IMR-90 (cell line): ENCODE data around the gene KCNK4. TPM values are rescaled to one million over a fixed set of nuclear protein-coding genes. Genes with fewer than 3 reads are reported as not detected.

Experiments used
- ATAC-seq: fragments of 200-7000 bp; cut with Tn5 transposase; 2 replicates; pipeline ENCODE4 v1.9.1; 2020; ENCODE audit warnings: low read depth, mild to moderate bottlenecking, moderate library complexity
- BruUV-seq: library from RNA; stranded (reverse); fragments of 400-500 nt; replicated peaks from 2 replicates; lab custom pipeline; 2021; lab: Mats Ljungman, UMichigan
- CTCF ChIA-PET: fragments of 300-600 bp; formaldehyde crosslinking; extraction: SDS; loops from one replicate; lab custom pipeline; 2021; ENCODE audit warnings: antibody characterized with exemption; lab: Yijun Ruan, JAX
- POLR2A ChIA-PET: fragments of 300-600 bp; sonication (Branson Sonifier 250); formaldehyde crosslinking; loops from one replicate; lab custom pipeline; 2022; ENCODE audit warnings: antibody characterized with exemption; ENCODE audit not compliant: unreplicated experiment; lab: Charles Lee
- DNase-seq: peaks from one replicate; pipeline ENCODE4 v3.0.0; 2013
- H2AFZ ChIP-seq: replicated peaks from 2 replicates; pipeline ENCODE3; 2013; ENCODE audit warnings: low read length, mild to moderate bottlenecking; ENCODE audit not compliant: poor library complexity
- H2AK5ac ChIP-seq: 2 replicates; pipeline ENCODE4 v1.6.1; 2013; ENCODE audit warnings: low read depth, low read length, inconsistent platforms
- H2AK9ac ChIP-seq: replicated peaks from 2 replicates; pipeline ENCODE3; 2013; ENCODE audit warnings: mild to moderate bottlenecking, low read depth, low read length, moderate library complexity; ENCODE audit not compliant: poor library complexity
- H2BK120ac ChIP-seq: 2 replicates; pipeline ENCODE4 v1.6.1; 2013; ENCODE audit warnings: low read depth, low read length, inconsistent platforms
- H2BK15ac ChIP-seq: 3 replicates; pipeline ENCODE4 v1.6.1; 2013; ENCODE audit warnings: low read depth, low read length, inconsistent platforms
- H2BK20ac ChIP-seq: 2 replicates; pipeline ENCODE4 v1.6.1; 2013; ENCODE audit warnings: low read depth, mild to moderate bottlenecking, inconsistent platforms, low read length, moderate library complexity
- H2BK5ac ChIP-seq: 2 replicates; pipeline ENCODE4 v1.6.1; 2013; ENCODE audit warnings: mild to moderate bottlenecking, low read depth, low read length, inconsistent platforms; ENCODE audit not compliant: poor library complexity, severe bottlenecking
- H3K14ac ChIP-seq: replicated peaks from 2 replicates; pipeline ENCODE4 v1.6.1; 2013; ENCODE audit warnings: low read depth, low read length, inconsistent platforms
- H3K18ac ChIP-seq: 2 replicates; pipeline ENCODE4 v1.6.1; 2013; ENCODE audit warnings: low read depth, low read length, control low read depth
- H3K23ac ChIP-seq: 2 replicates; pipeline ENCODE4 v1.6.1; 2013; ENCODE audit warnings: low read depth, low read length, inconsistent platforms
- H3K27ac ChIP-seq: 2 replicates; pipeline ENCODE4 v1.5.1; 2013; ENCODE audit warnings: mild to moderate bottlenecking, control low read depth, low read length; ENCODE audit not compliant: insufficient read depth
- H3K27me3 ChIP-seq: 2 replicates; pipeline ENCODE4 v1.6.1; 2013; ENCODE audit warnings: low read length; ENCODE audit not compliant: control insufficient read depth, insufficient read depth
- H3K36me3 ChIP-seq: 2 replicates; pipeline ENCODE4 v1.6.1; 2013; ENCODE audit warnings: low read length, mixed read lengths; ENCODE audit not compliant: control insufficient read depth, insufficient read depth
- H3K4ac ChIP-seq: 2 replicates; pipeline ENCODE4 v1.6.1; 2013; ENCODE audit warnings: low read depth, low read length, inconsistent platforms
- H3K4me1 ChIP-seq: 2 replicates; pipeline ENCODE4 v1.6.1; 2013; ENCODE audit warnings: low read length, mixed read lengths; ENCODE audit not compliant: control insufficient read depth, insufficient read depth
- H3K4me2 ChIP-seq: 2 replicates; pipeline ENCODE4 v1.6.1; 2013; ENCODE audit warnings: low read depth, mild to moderate bottlenecking, control low read depth, low read length, moderate library complexity
- H3K4me3 ChIP-seq: 2 replicates; pipeline ENCODE4 v1.5.1; 2013; ENCODE audit warnings: low read depth, mild to moderate bottlenecking, control low read depth, low read length, moderate library complexity; ENCODE audit not compliant: insufficient read depth
- H3K56ac ChIP-seq: 2 replicates; pipeline ENCODE4 v1.6.1; 2013; ENCODE audit warnings: low read length, inconsistent platforms; ENCODE audit not compliant: insufficient read depth; ENCODE audit errors: extremely low read depth
- H3K79me1 ChIP-seq, 2 experiments: 2 replicates each; pipeline ENCODE4 v1.6.1; 2013; ENCODE audit warnings: low read length in 2 of 2, inconsistent platforms in 1 of 2, low read depth in 1 of 2
- H3K9ac ChIP-seq: 2 replicates; pipeline ENCODE4 v1.6.1; 2013; ENCODE audit warnings: low read depth, low read length, control low read depth
- H3K9me1 ChIP-seq: 2 replicates; pipeline ENCODE4 v1.6.1; 2013; ENCODE audit warnings: low read length, inconsistent platforms; ENCODE audit not compliant: insufficient read depth
- H3K9me3 ChIP-seq: 2 replicates; pipeline ENCODE4 v1.6.1; 2013; ENCODE audit warnings: low read length; ENCODE audit not compliant: control insufficient read depth, insufficient read depth
- H4K20me1 ChIP-seq: 2 replicates; pipeline ENCODE4 v1.6.1; 2013; ENCODE audit warnings: low read length, inconsistent platforms; ENCODE audit not compliant: insufficient read depth
- H4K5ac ChIP-seq: 2 replicates; pipeline ENCODE4 v1.6.1; 2013; ENCODE audit warnings: mild to moderate bottlenecking, low read depth, low read length, control low read depth
- H4K8ac ChIP-seq, 2 experiments: 2 replicates each; pipeline ENCODE4 v1.6.1; 2013; ENCODE audit warnings: low read depth in 2 of 2, low read length in 2 of 2, control low read depth in 1 of 2, inconsistent platforms in 1 of 2
- H4K91ac ChIP-seq: 2 replicates; pipeline ENCODE4 v1.6.1; 2013; ENCODE audit warnings: low read depth, low read length, inconsistent platforms; ENCODE audit not compliant: insufficient read depth
- BHLHE40 ChIP-seq: fragments of 150-350 bp; IDR thresholded peaks from 2 replicates; pipeline ENCODE4 v1.6.1; 2016; ENCODE audit warnings: mild to moderate bottlenecking, low read depth, low read length
- CEBPB ChIP-seq: IDR thresholded peaks from 2 replicates; pipeline ENCODE4 v1.6.1; 2012; ENCODE audit warnings: low read depth, low read length, improper control_type of control experiment
- CHD1 ChIP-seq: IDR thresholded peaks from 2 replicates; pipeline ENCODE4 v1.6.1; 2012; ENCODE audit warnings: low read depth, low read length, improper control_type of control experiment
- ELK1 ChIP-seq: fragments of 150-350 bp; IDR thresholded peaks from 2 replicates; pipeline ENCODE4 v1.6.1; 2016; ENCODE audit warnings: low read depth, mild to moderate bottlenecking, low read length, moderate library complexity, borderline replicate concordance
- FOS ChIP-seq: fragments of 150-350 bp; IDR thresholded peaks from 2 replicates; pipeline ENCODE4 v1.6.1; 2016; ENCODE audit warnings: low read depth, low read length
- MAFK ChIP-seq: IDR thresholded peaks from 2 replicates; pipeline ENCODE4 v1.6.1; 2012; ENCODE audit warnings: low read depth, low read length, improper control_type of control experiment
- MAZ ChIP-seq: IDR thresholded peaks from 2 replicates; pipeline ENCODE4 v1.6.1; 2012; ENCODE audit warnings: low read depth, mild to moderate bottlenecking, low read length, improper control_type of control experiment, moderate library complexity, borderline replicate concordance
- MXI1 ChIP-seq: IDR thresholded peaks from 2 replicates; pipeline ENCODE4 v1.6.1; 2012; ENCODE audit warnings: low read depth, mild to moderate bottlenecking, low read length, moderate library complexity, borderline replicate concordance
- NFE2L2 ChIP-seq: fragments of 150-350 bp; IDR thresholded peaks from 2 replicates; pipeline ENCODE4 v1.6.1; 2016; ENCODE audit warnings: low read depth, mild to moderate bottlenecking, low read length
- POLR2A ChIP-seq: IDR thresholded peaks from 2 replicates; pipeline ENCODE4 v1.6.1; 2012; ENCODE audit warnings: mild to moderate bottlenecking, low read depth, low read length
- RAD21 ChIP-seq: IDR thresholded peaks from 2 replicates; pipeline ENCODE4 v1.6.1; 2012; ENCODE audit warnings: low read length, improper control_type of control experiment
- RCOR1 ChIP-seq: IDR thresholded peaks from 2 replicates; pipeline ENCODE4 v1.6.1; 2012; ENCODE audit warnings: mild to moderate bottlenecking, low read length, improper control_type of control experiment; ENCODE audit not compliant: insufficient replicate concordance
- RFX5 ChIP-seq: IDR thresholded peaks from 2 replicates; pipeline ENCODE4 v1.8.0; 2012; ENCODE audit warnings: low read depth, mild to moderate bottlenecking, low read length, moderate library complexity
- SMC3 ChIP-seq: fragments of 150-350 bp; IDR thresholded peaks from 2 replicates; pipeline ENCODE4 v1.6.1; 2016; ENCODE audit warnings: low read depth, mild to moderate bottlenecking, antibody characterized with exemption, low read length, moderate library complexity
- WGBS, 2 experiments: methylation state at CpG; one replicate each; pipeline versions ENCODE4 v1.1.5 to v1.1.7; 2013; ENCODE audit warnings: missing lambda C conversion rate in 2 of 2; ENCODE audit not compliant: insufficient read length in 1 of 2; ENCODE audit errors: extremely low coverage in 2 of 2; 5-methylcytosine and 5-hydroxymethylcytosine counted together
- dilution Hi-C: fragments of 300-500 bp; cut with HindIII; formaldehyde crosslinking; loops from one replicate; pipeline ENCODE4 v1.14.3; 2018; ENCODE audit warnings: low sequenced_read_pairs; ENCODE audit not compliant: unreplicated experiment
- in situ Hi-C: fragments of 300-500 bp; cut with MboI; formaldehyde crosslinking; loops from 3 replicates; pipeline ENCODE4 v1.14.3; 2019; ENCODE audit warnings: low sequenced_read_pairs, inconsistent platforms, mixed read lengths
- intact Hi-C: fragments of 100-400 bp; cut with micrococcal nuclease; formaldehyde crosslinking; loops from 2 replicates; pipeline ENCODE4 v1.10.0; 2022
- polyA plus RNA-seq, 3 experiments: library from polyadenylated mRNA; depleted of rRNA; stranded (reverse); fragments of >200 nt; gene quantifications; 2 replicates each; pipeline ENCODE4 v1.2.3, GENCODE V29; 2012; ENCODE audit warnings: low replicate concordance in 1 of 3
- total RNA-seq: library from RNA; depleted of rRNA; stranded (reverse); fragments of >200 nt; gene quantifications from 2 replicates; pipeline ENCODE4 v1.2.3, GENCODE V29; 2012
- TF ChIP-seq, protein P1 (sequence below): fragments of 150-350 bp; IDR thresholded peaks from 2 replicates; pipeline ENCODE4 v1.6.1; 2017; ENCODE audit warnings: mild to moderate bottlenecking, antibody characterized with exemption, low read length, low read depth

The KCNK4 gene
- total and polyA plus RNA-seq, 2 of the 4 experiments (the other 2 are of a cell fraction): not detected

DNA sequence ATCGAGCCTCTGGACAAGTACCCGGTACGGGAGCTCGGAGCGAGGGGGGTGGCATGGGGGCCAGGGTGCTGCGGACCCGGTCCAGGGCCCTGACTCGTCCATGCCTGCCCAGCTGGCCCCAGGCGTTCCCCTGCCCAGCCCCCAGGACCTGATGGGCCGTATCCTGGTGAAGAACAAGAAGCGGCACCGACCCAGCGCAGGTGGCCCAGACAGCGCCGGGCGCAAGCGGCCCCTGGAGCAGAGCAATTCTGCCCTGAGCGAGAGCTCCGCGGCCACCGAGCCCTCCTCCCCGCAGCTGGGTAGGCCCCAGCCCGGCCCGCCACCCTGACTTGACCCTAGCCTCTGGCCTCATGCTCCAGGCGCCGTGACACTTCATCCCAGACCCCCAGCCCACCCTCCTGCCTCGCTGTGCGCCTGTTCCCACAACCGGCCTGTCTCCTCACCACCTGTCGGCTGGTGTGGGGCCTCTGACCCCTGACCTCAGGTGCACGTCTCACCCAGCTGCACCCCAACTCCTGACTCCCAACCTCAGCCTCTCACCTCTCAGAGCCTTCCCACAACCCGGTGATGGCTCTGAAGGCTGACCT is 32.1 kb upstream of the KCNK4 start:
- H2BK15ac ChIP-seq: no peak overlapping the region
- H3K14ac ChIP-seq: no peak overlapping the region
- in situ Hi-C loops: no loop called here
- 0 out of 2 replicates have a peak, but pooled peaks cover 5% of the 10 kb centered on the region for H3K9me1 ChIP-seq
- no peak overlapping the region for H3K4ac ChIP-seq
- no peak overlapping the region for H3K9ac ChIP-seq
- peaks cover 7 to 55% of the 10 kb centered on the region in 2 experiments; a peak in 3 of 4 replicates for H3K79me1 ChIP-seq
- no peak overlapping the region for H2AFZ ChIP-seq
- no TSS peak for BruUV-seq
- H2BK120ac ChIP-seq: no peak overlapping the region
- no peak overlapping the region for H3K4me3 ChIP-seq
- H3K56ac ChIP-seq: no peak overlapping the region
- H3K18ac ChIP-seq: no peak overlapping the region
- no peak overlapping the region for H2AK9ac ChIP-seq
- DNase-seq: no peak
- H4K8ac ChIP-seq: no peak overlapping the region
- H2BK20ac ChIP-seq: no peak overlapping the region
- H4K20me1 ChIP-seq: no peaks in the 10 kb centered on the region
- WGBS, 2 experiments: 94% methylated on average over 24 of the region's 32 CpGs; no CpG with 5 or more reads in 1 of the 2 experiments
- H4K91ac ChIP-seq: no peak overlapping the region
- H3K27ac ChIP-seq: no peak overlapping the region
- CTCF ChIA-PET: no interaction called here
- POLR2A ChIA-PET: no interaction called here
- no peak overlapping the region for H4K5ac ChIP-seq
- no peak overlapping the region for H3K4me2 ChIP-seq
- no peak overlapping the region for H2AK5ac ChIP-seq
- no peak overlapping the region for H2BK5ac ChIP-seq
- intact Hi-C loops: no loop called here
- no peak overlapping the region for H3K23ac ChIP-seq
- peaks cover 9% of the 10 kb centered on the region for H3K4me1 ChIP-seq
- H3K27me3 ChIP-seq: no peaks in the 10 kb centered on the region
- dilution Hi-C loops: no loop called here
- H3K9me3 ChIP-seq: no peaks in the 10 kb centered on the region
- no peak for ATAC-seq
- H3K36me3 ChIP-seq: peaks cover 67% of the 10 kb centered on the region
- no peak for TF ChIP-seq CEBPB
- TF ChIP-seq RCOR1: no peak
- TF ChIP-seq, protein P1, sequence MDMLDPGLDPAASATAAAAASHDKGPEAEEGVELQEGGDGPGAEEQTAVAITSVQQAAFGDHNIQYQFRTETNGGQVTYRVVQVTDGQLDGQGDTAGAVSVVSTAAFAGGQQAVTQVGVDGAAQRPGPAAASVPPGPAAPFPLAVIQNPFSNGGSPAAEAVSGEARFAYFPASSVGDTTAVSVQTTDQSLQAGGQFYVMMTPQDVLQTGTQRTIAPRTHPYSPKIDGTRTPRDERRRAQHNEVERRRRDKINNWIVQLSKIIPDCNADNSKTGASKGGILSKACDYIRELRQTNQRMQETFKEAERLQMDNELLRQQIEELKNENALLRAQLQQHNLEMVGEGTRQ: no peak
- no peak for TF ChIP-seq SMC3
- TF ChIP-seq FOS: no peak
- TF ChIP-seq CHD1: no peak
- no peak for TF ChIP-seq MAFK
- no peak for TF ChIP-seq POLR2A
- TF ChIP-seq RFX5: no peak
- TF ChIP-seq MAZ: no peak
- no peak for TF ChIP-seq MXI1
- no peak for TF ChIP-seq BHLHE40
- no peak for TF ChIP-seq ELK1
- TF ChIP-seq NFE2L2: no peak
- no peak for TF ChIP-seq RAD21
